SK-N-MC (cell line): ENCODE data around the gene ARL8A.

ENCODE experiments used
- EZH2 ChIP-seq: fragments of 200-600 bp; sonication (generic); IDR thresholded peaks from one replicate; pipeline ENCODE4 v1.6.1; 2017; ENCODE audit warnings: antibody characterized with exemption
- POLR2AphosphoS5 ChIP-seq: IDR thresholded peaks from 2 replicates; pipeline ENCODE4 v1.6.1; 2012; ENCODE audit warnings: mild to moderate bottlenecking, low read depth, low read length, borderline replicate concordance

- no peak for TF ChIP-seq EZH2
- no peak for TF ChIP-seq POLR2AphosphoS5
Measured at GRCh38 chr1:202125611-202126010, 18.9 kb downstream of the ARL8A start.
